LoVo (cell line): ENCODE results near the gene SENP1.

ENCODE experiments used
- DNase-seq: peaks from one replicate; pipeline ENCODE4 v3.0.0-alpha.2; 2016; ENCODE audit warnings: low spot score

Gene SENP1

GRCh38 chr12:48017921-48018617 is 87.8 kb downstream of the SENP1 start:
- DNase-seq = peak; percentile 25

GRCh38 chr12:48017496-48017895 is 88.4 kb downstream of the SENP1 start:
- no peak for DNase-seq

GRCh38 chr12:48016373-48017020 is 89.4 kb downstream of the SENP1 start:
- DNase-seq = no peak

- DNase-seq = no peak
Observed at GRCh38 chr12:48015954-48016353, 89.9 kb downstream of the SENP1 start.

GRCh38 chr12:48015129-48015528 is 90.8 kb downstream of the SENP1 start:
- DNase-seq = no peak

- DNase-seq = no peak
Observed at GRCh38 chr12:48013287-48013686, 92.6 kb downstream of the SENP1 start.

GRCh38 chr12:48012070-48012469 is 93.8 kb downstream of the SENP1 start:
- DNase-seq = no peak

GRCh38 chr12:48010366-48010970 is 95.4 kb downstream of the SENP1 start:
- DNase-seq = no peak

GRCh38 chr12:48009471-48009870 is 96.4 kb downstream of the SENP1 start:
- no peak for DNase-seq

- no peak for DNase-seq
Observed at GRCh38 chr12:48008950-48009349, 96.9 kb downstream of the SENP1 start.

- no peak for DNase-seq
Observed at GRCh38 chr12:48008349-48008748, 97.5 kb downstream of the SENP1 start.

GRCh38 chr12:48007206-48007605 is 98.7 kb downstream of the SENP1 start:
- DNase-seq = no peak

- no peak for DNase-seq
Observed at GRCh38 chr12:48005750-48006021, 100.2 kb downstream of the SENP1 start.

- no peak for DNase-seq
Observed at GRCh38 chr12:48005001-48005749, 100.7 kb downstream of the SENP1 start.

GRCh38 chr12:48004053-48004941 is 101.6 kb downstream of the SENP1 start, which contains the start of gene COL2A1:
TSS of gene COL2A1 (minus strand) at chr12:48004476. CDS start at chr12:48004321, 155 bp downstream.
- DNase-seq = no peak

GRCh38 chr12:48003226-48004052 is 102.4 kb downstream of the SENP1 start:
- no peak for DNase-seq

GRCh38 chr12:48002773-48003218 is 103.1 kb downstream of the SENP1 start:
- DNase-seq = no peak

- no peak for DNase-seq
Observed at GRCh38 chr12:48002414-48002730, 103.5 kb downstream of the SENP1 start.

- peak; percentile 64 for DNase-seq
Observed at GRCh38 chr12:48001505-48002413, 104.1 kb downstream of the SENP1 start.
